T-helper 17 cell (primary cell): ENCODE measurements around the gene PLEKHM3. TPM values are rescaled to one million over a fixed set of nuclear protein-coding genes. Genes with fewer than 3 reads are reported as not detected.

ENCODE experiments used
- ATAC-seq: fragments of 150-1000 bp; cut with Tn5 transposase; 2 replicates; pipeline ENCODE4 v1.10.0; 2021; ENCODE audit warnings: mild to moderate bottlenecking, moderate library complexity
- DNase-seq, 3 donors: peaks; one replicate each; pipeline versions ENCODE4 v3.0.0 to v3.0.0-alpha.2; 2020 to 2021
- H3K9me3 ChIP-seq: one replicate; pipeline ENCODE4 v1.7.0; 2013; ENCODE audit warnings: low read length, mild to moderate bottlenecking; ENCODE audit not compliant: control insufficient read depth, poor library complexity, severe bottlenecking
- H3K27ac Mint-ChIP-seq: one replicate; pipeline ENCODE4 v1.8.0; 2022; ENCODE audit warnings: mild to moderate bottlenecking, moderate library complexity, mixed read lengths
- H3K27me3 Mint-ChIP-seq: one replicate; pipeline ENCODE4 v1.8.0; 2022; ENCODE audit warnings: mixed read lengths
- H3K36me3 Mint-ChIP-seq: one replicate; pipeline ENCODE4 v1.8.0; 2022; ENCODE audit warnings: low read depth, mixed read lengths
- H3K4me1 Mint-ChIP-seq: one replicate; pipeline ENCODE4 v1.8.0; 2022; ENCODE audit warnings: mild to moderate bottlenecking, mixed read lengths
- H3K4me3 Mint-ChIP-seq: one replicate; pipeline ENCODE4 v1.8.0; 2022; ENCODE audit warnings: mild to moderate bottlenecking, moderate library complexity, mixed read lengths
- total RNA-seq, 4 donors: library from RNA in 2 of 4; stranded (reverse) in 2 of 4; gene quantifications; one replicate each; pipeline ENCODE4 v1.2.3 and lab custom pipeline; 2022 to 2026

The PLEKHM3 gene
- total RNA-seq, 2 donors from 2014 or later, result 14.3 to 14.4 TPM

- no peak for ATAC-seq
- H3K36me3 Mint-ChIP-seq, result peaks cover 6% of the 10 kb centered on the region
- H3K9me3 ChIP-seq, result no peaks in the 10 kb centered on the region
- H3K4me1 Mint-ChIP-seq, result no peaks in the 10 kb centered on the region
- peaks cover 43% of the 10 kb centered on the region for H3K27me3 Mint-ChIP-seq
- H3K27ac Mint-ChIP-seq, result no peak overlapping the region
- no peak for DNase-seq
- no peak overlapping the region for H3K4me3 Mint-ChIP-seq
Measured at GRCh38 chr2:208047840-208048239, 22.5 kb upstream of the PLEKHM3 start.

- no peaks in the 10 kb centered on the region for H3K9me3 ChIP-seq
- Mint-ChIP-seq H3K4me1 (no peaks in the 10 kb centered on the region), H3K36me3 (peaks cover 6% of the 10 kb centered on the region), H3K4me3 (no peak overlapping the region), H3K27me3 (peaks cover 41% of the 10 kb centered on the region), H3K27ac (no peak overlapping the region)
- ATAC-seq (no peak), DNase-seq (no peak)
Measured at GRCh38 chr2:208046686-208047085, 21.4 kb upstream of the PLEKHM3 start.

GRCh38 chr2:208042450-208042849 lies 17.1 kb upstream of the PLEKHM3 start:
- Mint-ChIP-seq H3K36me3 (peaks cover 3% of the 10 kb centered on the region), H3K27ac (no peak overlapping the region), H3K4me3 (no peak overlapping the region), H3K27me3 (peaks cover 21% of the 10 kb centered on the region), H3K4me1 (peaks cover 6% of the 10 kb centered on the region)
- DNase-seq (no peak), ATAC-seq (no peak)
- H3K9me3 ChIP-seq, result no peaks in the 10 kb centered on the region

GRCh38 chr2:208042041-208042440 lies 16.7 kb upstream of the PLEKHM3 start:
- H3K9me3 ChIP-seq, result no peaks in the 10 kb centered on the region
- no peak for ATAC-seq
- H3K27me3 Mint-ChIP-seq, result peaks cover 21% of the 10 kb centered on the region
- H3K4me1 Mint-ChIP-seq, result peaks cover 6% of the 10 kb centered on the region
- no peak for DNase-seq
- no peak overlapping the region for H3K27ac Mint-ChIP-seq
- peaks cover 3% of the 10 kb centered on the region for H3K36me3 Mint-ChIP-seq
- no peak overlapping the region for H3K4me3 Mint-ChIP-seq

GRCh38 chr2:208040199-208041171 lies 15.2 kb upstream of the PLEKHM3 start:
- H3K27me3 Mint-ChIP-seq, result peaks cover 11% of the 10 kb centered on the region
- no peaks in the 10 kb centered on the region for H3K9me3 ChIP-seq
- H3K36me3 Mint-ChIP-seq, result no peaks in the 10 kb centered on the region
- H3K4me3 Mint-ChIP-seq, result no peak overlapping the region
- H3K4me1 Mint-ChIP-seq, result peaks cover 6% of the 10 kb centered on the region
- peak; percentile 21 to 42 (median 34) for DNase-seq
- peak; percentile 66 for ATAC-seq
- no peak overlapping the region for H3K27ac Mint-ChIP-seq

DNA sequence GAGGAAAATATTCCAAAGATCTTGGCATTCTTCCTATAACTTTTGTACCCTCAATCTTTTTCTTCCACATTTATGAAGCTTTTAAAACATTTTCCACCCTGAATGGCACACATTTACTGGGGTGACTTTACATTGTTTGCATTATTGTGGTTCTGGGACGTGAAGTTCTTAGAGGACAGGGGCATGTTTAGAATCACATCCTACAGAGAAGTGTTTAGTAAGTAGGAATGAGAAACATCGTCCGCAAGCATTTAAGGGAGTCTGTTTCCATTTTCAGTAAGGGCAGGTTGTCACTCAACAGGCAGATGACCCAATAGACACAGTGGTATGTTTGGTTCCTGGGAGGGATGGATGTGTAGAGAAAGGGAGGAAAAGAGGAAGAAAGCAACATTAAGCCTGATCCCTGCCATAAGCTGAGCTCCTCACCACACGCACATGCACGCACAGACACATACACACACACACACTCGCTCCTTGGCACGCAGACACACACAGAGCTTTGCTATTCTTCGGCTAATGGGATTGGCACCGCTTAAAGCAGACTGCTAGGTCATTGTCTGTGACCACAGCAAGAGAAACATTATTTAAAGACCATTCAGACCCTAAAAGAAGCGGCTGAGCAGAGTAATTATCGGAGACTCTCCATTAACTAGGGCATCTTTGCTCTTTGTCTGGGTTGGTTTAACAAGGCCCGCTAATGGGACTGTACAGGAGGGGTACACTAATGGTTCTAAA lies 14.2 kb upstream of the PLEKHM3 start:
- ATAC-seq, result no peak
- H3K36me3 Mint-ChIP-seq, result no peaks in the 10 kb centered on the region
- peak overlapping the region; percentile 11 for H3K27ac Mint-ChIP-seq

GRCh38 chr2:208037564-208038487 lies 12.5 kb upstream of the PLEKHM3 start:
- no peaks in the 10 kb centered on the region for H3K9me3 ChIP-seq
- Mint-ChIP-seq H3K27ac (no peak overlapping the region), H3K4me1 (peaks cover 6% of the 10 kb centered on the region), H3K36me3 (no peaks in the 10 kb centered on the region), H3K4me3 (no peak overlapping the region), H3K27me3 (peaks cover 6% of the 10 kb centered on the region)
- no peak for ATAC-seq
- no peak for DNase-seq

More for the DNA sequence above, 14.2 kb upstream of the PLEKHM3 start:
- DNase-seq, result no peak
- Mint-ChIP-seq H3K4me3 (no peak overlapping the region), H3K27me3 (peaks cover 11% of the 10 kb centered on the region), H3K4me1 (peaks cover 6% of the 10 kb centered on the region)
- H3K9me3 ChIP-seq, result no peaks in the 10 kb centered on the region

DNA sequence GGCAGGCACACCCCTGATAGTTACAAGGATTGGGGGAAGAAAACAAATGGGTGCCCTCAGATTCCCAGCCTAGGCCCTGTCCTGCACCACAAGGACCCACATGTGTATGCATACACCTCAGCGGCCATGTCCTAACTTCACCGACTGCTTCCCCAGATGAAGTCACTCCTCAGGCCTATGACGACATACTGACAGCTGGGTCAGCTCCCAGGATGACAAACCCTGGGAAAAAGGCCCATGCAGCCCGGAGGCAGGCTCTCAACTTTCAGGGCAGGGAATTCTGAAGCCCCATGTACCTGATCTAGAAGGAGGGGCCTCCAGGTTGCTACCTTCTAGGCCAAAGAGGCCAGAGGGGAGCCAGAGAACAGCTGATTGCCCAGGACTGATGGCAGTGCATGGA lies 11.0 kb upstream of the PLEKHM3 start:
- H3K9me3 ChIP-seq, result no peaks in the 10 kb centered on the region
- no peaks in the 10 kb centered on the region for H3K36me3 Mint-ChIP-seq
- H3K4me3 Mint-ChIP-seq, result no peak overlapping the region
- H3K27ac Mint-ChIP-seq, result no peak overlapping the region
- peaks cover 6% of the 10 kb centered on the region for H3K4me1 Mint-ChIP-seq
- no peak for DNase-seq
- no peak for ATAC-seq
- peaks cover 14% of the 10 kb centered on the region for H3K27me3 Mint-ChIP-seq

- Mint-ChIP-seq H3K4me1 (no peaks in the 10 kb centered on the region), H3K27me3 (peaks cover 15% of the 10 kb centered on the region), H3K36me3 (no peaks in the 10 kb centered on the region), H3K4me3 (no peak overlapping the region), H3K27ac (no peak overlapping the region)
- no peaks in the 10 kb centered on the region for H3K9me3 ChIP-seq
- ATAC-seq (no peak), DNase-seq (no peak)
Measured at GRCh38 chr2:208034503-208035140, 9.3 kb upstream of the PLEKHM3 start.

- H3K27ac Mint-ChIP-seq, result no peak overlapping the region
- DNase-seq, result no peak
- no peaks in the 10 kb centered on the region for H3K9me3 ChIP-seq
- ATAC-seq, result peak; percentile 61
- H3K27me3 Mint-ChIP-seq, result peaks cover 11% of the 10 kb centered on the region
- peaks cover 3% of the 10 kb centered on the region for H3K4me1 Mint-ChIP-seq
- H3K4me3 Mint-ChIP-seq, result no peak overlapping the region
- no peaks in the 10 kb centered on the region for H3K36me3 Mint-ChIP-seq
Measured at GRCh38 chr2:208033701-208034502, 8.6 kb upstream of the PLEKHM3 start.

GRCh38 chr2:208031608-208032019 lies 6.3 kb upstream of the PLEKHM3 start:
- no peak for ATAC-seq
- no peak overlapping the region for H3K27ac Mint-ChIP-seq
- H3K27me3 Mint-ChIP-seq, result peaks cover 11% of the 10 kb centered on the region
- no peaks in the 10 kb centered on the region for H3K9me3 ChIP-seq
- no peaks in the 10 kb centered on the region for H3K36me3 Mint-ChIP-seq
- H3K4me3 Mint-ChIP-seq, result no peak overlapping the region
- peaks cover 3% of the 10 kb centered on the region for H3K4me1 Mint-ChIP-seq
- no peak for DNase-seq

DNA sequence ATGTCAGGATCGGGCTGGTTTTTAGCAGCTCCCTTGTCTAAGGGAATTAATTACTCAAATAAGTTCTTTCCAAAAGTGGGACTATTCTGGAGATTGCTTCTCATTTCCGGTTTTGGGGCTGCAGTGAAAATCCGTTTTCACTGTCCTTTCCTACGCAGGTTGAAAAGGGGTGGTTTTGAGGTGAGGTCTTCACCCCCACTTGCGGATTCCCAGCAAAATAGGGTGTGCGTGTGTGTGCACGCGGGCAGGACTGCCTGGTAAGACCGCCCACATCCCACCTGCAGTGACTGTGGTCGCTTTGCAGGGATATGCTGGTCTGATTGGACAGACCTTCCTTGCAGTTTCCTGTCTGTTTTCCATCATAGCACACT lies 472 bp upstream of the PLEKHM3 start:
- Mint-ChIP-seq H3K27ac (peak overlapping the region; percentile 96), H3K27me3 (no peaks in the 10 kb centered on the region), H3K36me3 (no peaks in the 10 kb centered on the region), H3K4me3 (peak overlapping the region; percentile 95), H3K4me1 (peaks cover 15% of the 10 kb centered on the region)
- DNase-seq, result no peak
- peak; percentile 37 for ATAC-seq
- H3K9me3 ChIP-seq, result no peaks in the 10 kb centered on the region
